HG03460 (cell line): ENCODE measurements around the gene IL19.
"Not testable (repeated sequence)": the region's sequence is repeated elsewhere in the genome, so short reads cannot be mapped to it uniquely, and the experiment has no call there.

ENCODE experiments used
- ATAC-seq: cut with Tn5 transposase; IDR thresholded peaks from one replicate; pipeline ENCODE4 v1.9.1; 2021; ENCODE audit not compliant: unreplicated experiment

The IL19 gene

GRCh38 chr1:206828765-206829164 lies 58.2 kb downstream of the IL19 start:
- ATAC-seq = no peak

GRCh38 chr1:206829282-206829681 lies 58.7 kb downstream of the IL19 start:
- ATAC-seq = no peak

DNA sequence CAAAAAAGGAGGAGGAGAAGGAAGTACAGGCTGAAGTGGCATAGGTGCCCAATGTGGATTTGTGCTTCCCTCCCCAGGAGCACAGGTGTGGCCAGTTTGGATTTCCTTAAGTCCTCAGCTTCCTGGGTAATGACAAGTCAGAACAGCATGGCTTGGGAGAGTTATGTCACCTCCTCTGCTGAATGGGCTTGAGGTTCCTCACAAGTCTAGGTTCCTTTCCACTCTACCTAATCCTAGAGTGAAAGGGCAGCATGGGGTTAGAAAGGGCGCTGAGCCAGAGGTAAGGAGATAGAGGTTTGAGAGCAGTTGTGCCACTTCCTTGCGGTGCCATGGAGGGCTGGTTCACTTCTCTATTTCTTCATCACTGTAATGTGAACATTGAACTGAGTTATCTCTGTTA lies 59.3 kb downstream of the IL19 start:
- ATAC-seq = no peak

DNA sequence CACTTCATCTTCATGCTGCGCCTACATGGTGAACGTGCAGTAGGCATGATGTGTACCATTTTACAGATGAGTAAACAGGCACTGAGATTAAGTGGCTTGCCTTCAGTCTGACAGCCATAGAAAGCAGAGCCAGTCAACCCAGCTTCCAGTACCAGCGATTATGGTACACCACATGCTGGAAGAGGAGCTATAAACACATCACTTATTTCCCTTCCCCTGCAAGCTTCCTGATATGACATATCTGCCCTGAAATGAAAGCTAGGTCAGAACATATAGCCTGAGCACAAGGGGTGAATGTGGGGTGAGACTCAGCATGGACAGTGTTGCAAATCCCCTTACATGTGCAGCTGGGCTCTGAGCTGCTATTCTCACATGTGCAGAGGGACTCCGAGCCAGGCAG lies 61.1 kb downstream of the IL19 start:
- no peak for ATAC-seq

DNA sequence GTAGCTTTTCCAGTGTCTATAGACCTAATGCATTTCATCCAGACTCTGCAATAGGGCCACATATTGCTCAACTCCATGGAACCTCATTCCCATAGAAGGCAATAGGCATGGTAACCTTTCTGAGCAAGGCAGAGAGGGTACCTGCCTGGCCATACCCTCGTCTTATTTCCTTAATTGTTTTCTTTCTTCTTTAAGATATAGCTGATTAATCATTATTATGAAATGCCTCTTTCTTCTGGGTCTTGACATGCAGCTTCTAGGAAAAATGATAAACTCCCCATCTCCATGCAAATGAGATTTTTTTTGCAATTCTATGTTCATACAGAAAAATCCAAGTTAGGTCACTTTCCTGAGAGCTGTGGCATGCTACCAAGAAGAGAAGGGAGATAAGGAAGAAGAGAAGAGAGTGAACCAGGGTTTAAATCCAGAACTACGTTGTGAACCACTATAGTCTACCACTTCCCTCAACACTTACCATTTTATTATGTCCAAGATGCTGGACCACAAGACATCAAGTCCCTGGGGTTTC lies 61.8 kb downstream of the IL19 start:
- ATAC-seq = no peak

GRCh38 chr1:206833106-206833680 lies 62.6 kb downstream of the IL19 start:
- no peak for ATAC-seq

DNA sequence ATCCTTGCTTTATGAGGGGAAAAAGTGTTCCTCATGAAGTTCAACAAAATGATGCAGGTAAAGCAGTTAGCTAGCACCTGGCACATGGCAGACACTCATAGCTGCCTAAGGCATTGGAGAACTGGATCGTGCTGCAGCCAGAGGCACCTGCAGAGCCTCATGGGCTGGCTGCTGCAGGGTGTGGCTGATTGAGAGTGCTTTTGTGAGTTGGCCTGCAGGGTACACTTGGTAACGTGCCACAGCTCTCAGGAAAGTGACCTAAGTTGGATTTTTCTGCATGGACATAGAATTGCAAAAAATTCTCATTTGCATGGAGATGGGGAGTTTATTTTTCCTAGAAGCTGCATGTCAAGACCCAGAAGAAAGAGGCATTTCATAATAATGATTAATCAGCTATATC lies 63.2 kb downstream of the IL19 start:
- no peak for ATAC-seq

DNA sequence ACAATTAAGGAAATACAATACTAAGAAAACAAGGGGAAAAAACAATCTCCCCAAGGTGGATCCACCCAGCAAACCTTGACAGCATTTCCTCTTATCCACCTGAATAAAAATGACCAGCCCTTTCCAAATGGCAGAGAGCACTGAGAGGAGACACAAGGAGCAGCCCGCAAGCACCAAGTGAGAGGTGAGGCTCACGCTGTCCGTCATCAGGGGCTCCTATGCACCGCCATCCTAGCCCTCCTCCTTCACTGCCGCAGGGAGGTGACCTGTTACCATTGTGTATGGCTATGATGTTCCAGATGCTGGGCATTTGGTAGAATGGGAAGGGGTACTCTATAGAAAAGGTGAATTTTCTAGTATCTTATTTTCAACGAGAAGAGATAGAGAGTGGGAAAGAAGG lies 63.6 kb downstream of the IL19 start:
- no peak for ATAC-seq

DNA sequence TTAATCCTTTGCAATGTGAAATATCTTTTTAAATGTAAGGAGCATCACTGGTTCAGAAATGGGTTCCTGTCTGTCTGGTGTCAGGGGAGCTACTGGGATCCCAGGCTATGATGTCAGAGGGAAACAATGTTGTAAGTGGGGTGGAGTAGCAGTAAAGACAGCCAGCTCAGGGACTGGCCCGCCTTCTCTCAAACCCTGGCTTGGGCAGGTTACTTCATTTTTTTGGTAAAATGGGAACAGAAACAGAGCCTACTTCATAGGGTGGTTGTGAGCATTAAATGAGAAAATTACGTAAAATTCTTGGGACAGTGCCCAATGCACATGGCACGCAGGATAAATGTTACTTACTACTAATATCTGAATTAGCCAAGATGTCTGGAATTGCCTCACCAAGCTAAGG lies 64.1 kb downstream of the IL19 start:
- ATAC-seq = no peak

- ATAC-seq = no peak
Measured at GRCh38 chr1:206835186-206835585, 64.6 kb downstream of the IL19 start.

- no peak for ATAC-seq
Measured at GRCh38 chr1:206836111-206836510, 65.5 kb downstream of the IL19 start.

DNA sequence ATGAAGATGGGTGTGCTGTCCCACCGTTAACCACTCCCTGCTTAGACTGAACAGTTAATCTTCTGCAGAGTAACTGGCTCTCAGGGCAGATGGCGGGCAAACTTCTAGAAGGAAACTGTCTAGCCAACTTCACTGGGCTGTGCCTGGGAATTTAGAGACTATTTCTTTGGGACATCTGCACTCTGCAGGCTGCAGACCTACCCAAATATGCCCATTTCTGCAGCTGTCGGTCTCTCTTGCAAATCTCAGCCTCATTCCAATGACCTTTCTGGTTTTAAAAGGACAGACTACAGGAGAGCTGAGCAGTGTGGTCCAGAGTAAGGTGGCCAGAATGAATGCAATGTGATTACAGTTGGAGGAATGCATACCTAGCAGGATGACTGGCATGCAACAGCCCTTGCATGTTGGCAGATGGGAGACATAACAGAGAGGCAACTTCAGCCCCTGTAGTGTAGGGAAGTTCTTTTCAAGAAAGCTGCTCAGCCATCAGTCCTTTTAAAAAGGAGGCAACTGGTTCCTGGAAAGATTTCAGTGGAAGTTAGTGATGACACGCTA lies 68.5 kb downstream of the IL19 start:
- ATAC-seq = no peak

- no peak for ATAC-seq
Measured at GRCh38 chr1:206839857-206840256, 69.3 kb downstream of the IL19 start.

GRCh38 chr1:206841609-206842323 lies 71.2 kb downstream of the IL19 start:
- ATAC-seq = no peak

DNA sequence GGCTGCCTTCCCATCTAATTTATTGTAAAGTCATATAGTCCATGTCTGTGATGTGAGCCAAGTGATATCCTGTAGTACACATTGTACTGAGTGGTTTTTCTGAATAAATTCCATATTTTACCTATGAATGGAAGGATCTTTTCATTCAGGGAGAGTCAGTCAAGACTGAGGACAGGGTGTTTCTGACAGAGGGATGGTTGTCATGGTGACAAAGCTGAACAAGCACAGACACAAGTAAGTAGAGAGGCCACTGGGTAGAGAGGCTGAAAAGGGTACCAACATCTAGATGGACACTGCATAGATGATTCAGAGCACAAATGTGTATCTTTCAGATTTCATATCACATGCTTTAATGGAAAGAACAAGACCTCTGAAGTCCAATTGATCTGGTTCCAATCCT lies 72.3 kb downstream of the IL19 start:
- ATAC-seq = no peak

GRCh38 chr1:206843626-206844025 lies 73.1 kb downstream of the IL19 start:
- ATAC-seq = no peak

DNA sequence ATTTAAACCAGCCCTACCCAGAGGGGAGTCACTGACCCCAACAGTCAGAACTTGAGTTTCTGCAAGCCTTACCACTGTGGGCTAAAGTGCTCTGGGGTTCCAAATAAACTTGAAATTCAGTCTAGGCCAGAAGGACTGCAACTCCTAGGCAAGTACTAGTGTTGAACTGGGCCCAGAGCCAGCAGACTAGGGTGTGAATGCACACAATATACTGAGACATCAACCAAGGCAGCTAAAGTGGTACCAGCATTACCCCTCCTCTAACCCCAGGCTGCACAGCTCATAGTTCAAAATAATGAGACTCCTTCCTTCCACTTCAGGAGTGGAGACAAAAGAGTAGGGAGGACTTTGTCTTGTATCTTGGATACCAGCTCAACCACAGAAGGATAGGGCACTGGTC lies 75.9 kb downstream of the IL19 start:
- ATAC-seq = no peak

DNA sequence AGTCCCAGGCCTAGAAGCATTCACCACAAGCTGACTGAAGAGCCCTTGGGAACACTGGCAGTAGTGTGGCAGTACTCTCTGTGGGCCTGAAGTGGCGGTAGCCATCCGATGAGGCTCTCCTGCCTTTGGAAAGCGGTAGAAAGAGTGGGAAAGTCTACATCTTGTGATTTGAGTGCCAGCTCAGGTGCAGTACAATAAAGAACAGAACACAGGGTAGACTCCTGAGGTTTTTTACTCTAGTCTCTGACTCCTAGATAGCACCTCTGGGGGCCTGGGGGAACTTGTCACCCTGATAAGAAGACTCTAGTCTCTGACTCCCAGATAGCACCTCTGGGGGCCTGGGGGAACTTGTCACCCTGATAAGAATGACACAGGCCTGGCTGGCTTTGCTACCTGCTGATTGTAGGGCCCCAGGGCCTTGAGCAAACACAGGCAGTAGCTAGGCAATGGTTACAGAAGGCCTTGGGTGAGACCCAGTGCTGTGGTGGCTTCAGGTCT lies 76.8 kb downstream of the IL19 start:
- ATAC-seq = no peak

- ATAC-seq = no peak
Measured at GRCh38 chr1:206847946-206848345, 77.4 kb downstream of the IL19 start.

- no peak for ATAC-seq
Measured at GRCh38 chr1:206850401-206850800, 79.8 kb downstream of the IL19 start.

GRCh38 chr1:206851341-206852010 lies 80.9 kb downstream of the IL19 start:
- no peak for ATAC-seq

GRCh38 chr1:206852662-206853061 lies 82.1 kb downstream of the IL19 start:
- not testable (repeated sequence) for ATAC-seq
